MV-4-11 (cell line): ENCODE measurements around the gene KCNQ1.

Source experiments
- DNase-seq: peaks from one replicate; lab custom pipeline; 2025; lab: John Stamatoyannopoulos, UW

The KCNQ1 gene, protein sequence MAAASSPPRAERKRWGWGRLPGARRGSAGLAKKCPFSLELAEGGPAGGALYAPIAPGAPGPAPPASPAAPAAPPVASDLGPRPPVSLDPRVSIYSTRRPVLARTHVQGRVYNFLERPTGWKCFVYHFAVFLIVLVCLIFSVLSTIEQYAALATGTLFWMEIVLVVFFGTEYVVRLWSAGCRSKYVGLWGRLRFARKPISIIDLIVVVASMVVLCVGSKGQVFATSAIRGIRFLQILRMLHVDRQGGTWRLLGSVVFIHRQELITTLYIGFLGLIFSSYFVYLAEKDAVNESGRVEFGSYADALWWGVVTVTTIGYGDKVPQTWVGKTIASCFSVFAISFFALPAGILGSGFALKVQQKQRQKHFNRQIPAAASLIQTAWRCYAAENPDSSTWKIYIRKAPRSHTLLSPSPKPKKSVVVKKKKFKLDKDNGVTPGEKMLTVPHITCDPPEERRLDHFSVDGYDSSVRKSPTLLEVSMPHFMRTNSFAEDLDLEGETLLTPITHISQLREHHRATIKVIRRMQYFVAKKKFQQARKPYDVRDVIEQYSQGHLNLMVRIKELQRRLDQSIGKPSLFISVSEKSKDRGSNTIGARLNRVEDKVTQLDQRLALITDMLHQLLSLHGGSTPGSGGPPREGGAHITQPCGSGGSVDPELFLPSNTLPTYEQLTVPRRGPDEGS

DNA sequence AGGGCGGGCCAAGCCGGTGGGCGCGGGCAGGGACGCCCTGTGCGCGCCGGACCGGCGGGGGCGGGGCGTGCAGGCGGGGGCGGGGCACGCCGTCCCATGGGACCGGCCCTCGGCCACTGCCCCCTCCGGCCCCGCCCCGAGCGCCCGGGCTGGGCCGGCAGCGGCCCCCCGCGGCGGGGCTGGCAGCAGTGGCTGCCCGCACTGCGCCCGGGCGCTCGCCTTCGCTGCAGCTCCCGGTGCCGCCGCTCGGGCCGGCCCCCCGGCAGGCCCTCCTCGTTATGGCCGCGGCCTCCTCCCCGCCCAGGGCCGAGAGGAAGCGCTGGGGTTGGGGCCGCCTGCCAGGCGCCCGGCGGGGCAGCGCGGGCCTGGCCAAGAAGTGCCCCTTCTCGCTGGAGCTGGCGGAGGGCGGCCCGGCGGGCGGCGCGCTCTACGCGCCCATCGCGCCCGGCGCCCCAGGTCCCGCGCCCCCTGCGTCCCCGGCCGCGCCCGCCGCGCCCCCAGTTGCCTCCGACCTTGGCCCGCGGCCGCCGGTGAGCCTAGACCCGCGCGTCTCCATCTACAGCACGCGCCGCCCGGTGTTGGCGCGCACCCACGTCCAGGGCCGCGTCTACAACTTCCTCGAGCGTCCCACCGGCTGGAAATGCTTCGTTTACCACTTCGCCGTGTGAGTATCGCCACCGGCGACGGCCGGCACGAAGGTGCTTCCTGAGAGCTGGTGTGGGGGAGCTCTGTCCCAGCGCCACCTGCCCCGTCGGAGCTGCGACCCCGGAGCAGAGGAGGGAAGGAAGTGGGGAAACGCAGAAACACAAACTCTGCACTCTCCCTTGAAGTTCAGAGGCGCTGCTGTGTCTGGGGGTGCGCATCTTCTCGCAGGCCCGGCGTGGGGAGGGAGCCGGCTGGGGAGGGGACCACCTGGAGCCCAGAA lies at the start of gene KCNQ1:
TSS of gene KCNQ1 (plus strand) at position 188 of the 925 bp plus-strand sequence. CDS start at position 279, 91 bp downstream.
- peak; percentile 29 for DNase-seq

DNA sequence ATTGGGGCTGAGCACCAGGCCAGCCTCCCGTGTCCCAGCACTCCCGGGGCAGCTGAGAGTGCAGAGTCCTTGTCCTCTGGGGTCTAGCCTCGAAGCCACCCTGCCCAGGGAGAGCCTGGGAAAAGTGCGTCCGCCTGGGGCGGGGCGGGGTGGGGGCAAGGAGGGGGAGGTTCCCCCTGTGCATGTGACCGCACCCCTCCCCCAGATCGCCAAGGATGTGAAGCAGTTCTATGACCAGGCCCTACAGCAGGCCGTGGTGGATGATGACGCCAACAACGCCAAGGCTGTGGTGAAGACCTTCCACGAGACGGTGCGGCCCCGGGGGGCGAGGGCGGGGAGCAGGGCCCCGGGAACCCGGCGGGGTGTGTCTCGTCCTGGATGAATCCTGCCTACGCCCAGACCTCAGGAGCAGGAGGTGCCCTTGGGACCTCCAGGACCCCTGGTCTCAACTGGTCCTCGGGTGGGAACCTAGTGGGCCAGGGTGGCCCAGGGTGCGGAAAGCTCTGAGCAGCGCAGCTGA lies 49.5 kb upstream of the KCNQ1 start:
- no peak for DNase-seq

DNA sequence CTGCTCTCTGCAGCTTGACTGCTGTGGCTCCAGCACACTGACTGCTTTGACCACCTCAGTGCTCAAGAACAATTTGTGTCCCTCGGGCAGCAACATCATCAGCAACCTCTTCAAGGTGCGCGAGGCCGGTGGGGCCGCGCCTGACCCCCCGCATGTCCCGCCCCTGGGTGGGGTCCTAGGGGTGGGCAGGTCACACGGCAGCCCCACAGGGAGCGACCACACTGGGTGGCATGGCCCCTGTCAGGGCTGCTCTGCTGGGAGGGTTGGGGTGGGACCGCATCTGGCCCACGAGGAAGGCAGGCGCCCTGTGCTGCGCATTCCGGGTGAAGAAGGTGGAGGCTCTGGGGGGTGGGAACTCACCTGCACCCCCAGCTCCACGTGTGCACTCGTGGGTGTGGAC lies 49.0 kb upstream of the KCNQ1 start:
- DNase-seq: no peak

DNA sequence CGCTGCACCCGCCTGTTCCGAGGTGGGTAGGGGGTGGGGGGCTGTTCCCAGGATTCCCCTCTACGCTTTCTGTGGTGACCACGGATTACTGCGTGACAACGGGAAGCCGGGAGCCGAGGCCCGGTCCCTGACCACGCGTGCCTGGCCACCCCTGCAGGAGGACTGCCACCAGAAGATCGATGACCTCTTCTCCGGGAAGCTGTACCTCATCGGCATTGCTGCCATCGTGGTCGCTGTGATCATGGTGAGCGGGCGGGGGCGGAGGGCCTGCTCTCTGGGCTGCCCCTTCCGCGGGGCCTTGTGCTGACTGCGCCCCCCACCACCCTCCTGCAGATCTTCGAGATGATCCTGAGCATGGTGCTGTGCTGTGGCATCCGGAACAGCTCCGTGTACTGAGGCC lies 48.3 kb upstream of the KCNQ1 start:
- DNase-seq: no peak

DNA sequence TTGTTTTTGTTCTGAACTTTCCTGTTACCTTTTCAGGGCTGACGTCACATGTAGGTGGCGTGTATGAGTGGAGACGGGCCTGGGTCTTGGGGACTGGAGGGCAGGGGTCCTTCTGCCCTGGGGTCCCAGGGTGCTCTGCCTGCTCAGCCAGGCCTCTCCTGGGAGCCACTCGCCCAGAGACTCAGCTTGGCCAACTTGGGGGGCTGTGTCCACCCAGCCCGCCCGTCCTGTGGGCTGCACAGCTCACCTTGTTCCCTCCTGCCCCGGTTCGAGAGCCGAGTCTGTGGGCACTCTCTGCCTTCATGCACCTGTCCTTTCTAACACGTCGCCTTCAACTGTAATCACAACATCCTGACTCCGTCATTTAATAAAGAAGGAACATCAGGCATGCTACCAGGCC lies 47.8 kb upstream of the KCNQ1 start:
- no peak for DNase-seq

DNA sequence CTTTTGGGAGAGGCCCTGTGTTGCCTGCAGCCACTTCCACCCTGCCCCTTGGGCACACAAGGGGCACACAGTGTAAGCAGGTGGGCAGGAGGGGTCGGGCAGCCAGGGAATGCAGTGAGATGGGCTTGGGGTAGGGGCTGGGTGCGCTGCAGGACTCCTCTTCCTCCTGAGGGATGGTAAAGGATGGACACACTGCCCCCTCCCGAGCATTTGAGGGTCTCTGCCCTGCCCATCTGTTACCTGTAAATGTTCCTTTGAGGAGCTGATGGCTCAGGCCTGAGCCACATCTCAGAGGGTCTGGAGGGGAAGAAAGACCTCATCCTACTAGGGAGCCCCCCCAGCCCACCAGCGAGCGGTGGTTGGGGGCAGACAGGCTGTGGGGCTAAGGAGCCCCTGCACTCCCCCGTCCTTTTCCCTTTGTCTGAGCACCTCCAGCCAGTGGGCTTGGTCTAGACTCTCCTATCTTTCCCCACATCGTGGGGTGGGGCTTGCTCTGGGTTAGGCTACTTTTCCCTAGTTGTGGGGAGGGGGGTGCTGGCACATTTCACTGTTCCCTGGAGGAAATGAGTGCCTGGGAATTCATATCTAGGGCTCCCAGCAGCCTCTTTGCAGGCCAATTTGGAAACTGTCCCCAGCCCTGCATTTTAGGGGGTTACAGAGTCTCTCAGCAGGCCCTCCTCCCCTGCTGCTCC lies 46.0 kb upstream of the KCNQ1 start:
- no peak for DNase-seq

DNA sequence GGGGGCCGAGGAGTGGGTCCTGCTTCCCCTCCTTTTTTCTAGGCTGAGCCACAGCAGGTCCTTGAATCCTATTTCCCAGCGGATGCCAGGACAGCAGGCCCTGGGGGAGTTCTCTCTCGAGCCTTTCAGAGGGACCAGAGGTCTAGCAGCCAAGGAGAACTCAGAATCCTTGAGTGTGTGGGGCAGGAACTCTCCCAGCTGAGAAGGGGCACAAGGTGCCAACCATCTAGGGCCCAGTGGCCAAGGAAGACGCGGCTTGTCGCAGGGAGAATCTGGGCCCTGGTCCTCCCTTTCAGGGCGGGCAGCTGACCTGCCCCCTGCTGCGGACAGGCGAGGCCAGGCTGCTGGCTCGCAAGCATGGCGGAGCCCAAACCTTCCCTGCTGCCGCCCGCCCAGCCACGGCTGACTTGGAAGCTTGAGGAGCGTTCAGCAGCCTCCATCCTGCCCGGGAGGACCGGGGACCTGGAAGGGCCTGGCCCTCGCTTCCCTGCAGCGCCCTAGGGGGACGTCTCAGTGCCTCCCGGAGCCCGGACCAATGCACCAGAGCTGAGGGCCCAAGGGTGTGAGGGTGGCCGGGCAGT lies 45.2 kb upstream of the KCNQ1 start:
- DNase-seq: no peak

DNA sequence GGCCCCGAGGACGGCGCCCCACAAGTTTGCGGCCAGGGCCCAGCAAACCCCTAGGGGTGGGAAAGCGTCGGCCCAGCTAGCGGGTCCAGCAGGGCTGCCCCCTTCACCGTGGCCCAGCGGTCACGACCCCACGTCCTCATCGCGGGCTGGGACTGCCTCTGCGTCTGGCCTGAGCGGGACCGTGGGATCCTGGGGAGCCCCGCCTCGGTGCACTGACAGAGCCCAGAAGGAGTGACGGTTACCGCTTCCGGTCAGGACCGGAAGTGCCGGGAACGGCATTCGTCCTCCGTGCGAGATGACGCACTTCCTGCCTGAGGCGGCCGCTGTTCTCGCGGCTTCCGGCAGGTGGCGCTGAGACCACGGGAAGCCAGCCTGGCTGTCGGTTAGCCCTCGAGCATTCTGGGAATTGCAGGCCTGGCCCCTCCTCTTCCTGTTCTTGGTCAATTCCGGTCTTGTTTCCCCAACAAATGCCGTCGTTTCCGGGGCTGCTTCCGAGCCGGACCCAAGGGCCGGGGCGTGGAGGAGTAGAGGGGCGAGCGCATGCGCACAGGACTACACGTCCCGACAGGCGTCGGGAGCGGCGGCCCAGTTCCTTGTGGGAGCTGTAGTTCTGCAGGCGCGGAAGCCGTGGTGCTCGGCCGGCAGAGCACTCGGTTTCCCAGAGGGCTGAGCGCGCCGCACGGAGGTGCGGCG lies 44.6 kb upstream of the KCNQ1 start, which contains the start of gene TSSC4:
TSS of gene TSSC4 (plus strand) at position 682 of the 693 bp plus-strand sequence. CDS start 1,884 bp downstream, outside the sequence.
- peak; percentile 100 for DNase-seq

DNA sequence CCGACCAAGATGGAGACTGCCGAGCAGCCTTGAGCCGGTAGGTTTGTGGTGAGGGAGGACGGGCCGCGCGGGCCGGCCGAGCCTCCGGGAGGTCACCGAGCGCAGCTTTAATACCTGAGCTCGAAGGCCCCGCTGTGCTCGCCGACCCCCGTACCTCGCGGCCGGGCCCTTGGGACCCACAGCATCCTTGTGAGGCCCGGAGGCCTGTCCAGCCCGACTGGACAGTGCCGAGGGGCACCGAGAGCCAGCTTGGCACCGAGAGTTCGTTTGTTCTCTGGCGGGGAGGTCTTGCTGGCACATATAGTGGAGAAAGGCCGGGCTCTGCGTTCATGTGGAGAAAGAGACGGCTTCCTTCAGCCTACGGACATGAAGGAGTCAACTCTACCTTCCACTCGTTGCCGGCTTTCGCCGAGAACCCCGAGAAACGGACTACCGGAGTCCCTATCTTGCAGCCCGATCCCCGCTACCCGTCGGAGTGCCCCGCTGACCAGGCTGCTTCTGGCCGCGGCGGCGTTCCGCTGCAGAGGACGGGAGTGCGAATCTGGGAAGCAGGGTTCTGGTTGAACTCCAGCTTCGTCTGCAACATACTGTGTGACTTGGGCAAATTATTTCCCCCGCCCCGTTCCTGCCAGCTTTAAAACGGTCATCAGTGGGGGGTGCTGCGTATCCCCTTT lies 43.9 kb upstream of the KCNQ1 start:
- DNase-seq: no peak

DNA sequence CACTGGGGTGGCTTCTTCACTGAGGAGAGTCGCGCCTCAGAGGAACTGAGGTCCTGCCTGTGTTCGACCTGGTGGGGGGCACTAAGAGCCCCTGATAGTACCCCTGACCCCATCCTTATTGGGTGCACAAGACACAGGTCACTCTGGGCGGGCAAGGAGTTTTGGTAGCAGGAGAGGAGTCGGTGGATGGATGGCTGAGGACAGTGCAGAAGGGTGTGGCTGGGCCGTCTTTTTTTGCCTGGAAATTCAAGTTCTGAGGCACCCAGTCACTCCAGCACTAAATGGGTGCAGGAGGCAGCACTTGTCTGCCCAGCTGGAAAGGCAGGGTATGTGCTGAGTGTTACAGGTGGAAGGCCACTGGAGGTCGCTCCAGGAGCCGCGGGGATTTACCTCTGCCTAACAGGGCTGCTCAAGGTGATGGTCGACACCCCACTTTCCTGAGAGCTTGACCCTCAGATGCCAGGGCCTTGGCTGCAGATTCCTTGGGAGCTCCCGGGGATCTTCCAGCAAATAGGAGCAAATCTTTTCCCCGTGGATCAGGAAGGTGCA lies 43.3 kb upstream of the KCNQ1 start:
- no peak for DNase-seq

DNA sequence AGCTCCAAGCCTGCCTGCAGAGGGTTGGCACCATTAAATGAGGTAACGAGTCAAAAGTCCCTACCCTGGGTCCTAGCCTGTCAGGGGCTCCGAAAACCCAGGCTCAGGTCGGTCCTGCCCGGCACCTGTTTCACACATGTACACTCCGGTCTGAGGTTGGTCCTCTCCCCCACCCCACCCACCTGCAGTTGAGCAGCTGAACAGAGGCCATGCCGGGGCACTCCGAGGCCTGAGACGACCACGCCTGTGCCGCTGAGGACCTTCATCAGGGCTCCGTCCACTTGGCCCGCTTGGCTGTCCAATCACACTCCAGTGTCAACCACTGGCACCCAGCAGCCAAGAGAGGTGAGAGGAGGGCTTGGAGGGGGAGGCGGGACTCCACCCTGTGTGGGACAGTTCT lies 42.7 kb upstream of the KCNQ1 start:
- DNase-seq: no peak

DNA sequence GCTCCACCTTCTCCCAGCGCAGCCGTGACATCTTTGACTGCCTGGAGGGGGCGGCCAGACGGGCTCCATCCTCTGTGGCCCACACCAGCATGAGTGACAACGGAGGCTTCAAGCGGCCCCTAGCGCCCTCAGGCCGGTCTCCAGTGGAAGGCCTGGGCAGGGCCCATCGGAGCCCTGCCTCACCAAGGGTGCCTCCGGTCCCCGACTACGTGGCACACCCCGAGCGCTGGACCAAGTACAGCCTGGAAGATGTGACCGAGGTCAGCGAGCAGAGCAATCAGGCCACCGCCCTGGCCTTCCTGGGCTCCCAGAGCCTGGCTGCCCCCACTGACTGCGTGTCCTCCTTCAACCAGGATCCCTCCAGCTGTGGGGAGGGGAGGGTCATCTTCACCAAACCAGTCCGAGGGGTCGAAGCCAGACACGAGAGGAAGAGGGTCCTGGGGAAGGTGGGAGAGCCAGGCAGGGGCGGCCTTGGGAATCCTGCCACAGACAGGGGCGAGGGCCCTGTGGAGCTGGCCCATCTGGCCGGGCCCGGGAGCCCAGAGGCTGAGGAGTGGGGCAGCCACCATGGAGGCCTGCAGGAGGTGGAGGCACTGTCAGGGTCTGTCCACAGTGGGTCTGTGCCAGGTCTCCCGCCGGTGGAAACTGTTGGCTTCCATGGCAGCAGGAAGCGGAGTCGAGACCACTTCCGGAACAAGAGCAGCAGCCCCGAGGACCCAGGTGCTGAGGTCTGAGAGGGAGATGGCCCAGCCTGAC lies 41.7 kb upstream of the KCNQ1 start:
- DNase-seq: no peak

DNA sequence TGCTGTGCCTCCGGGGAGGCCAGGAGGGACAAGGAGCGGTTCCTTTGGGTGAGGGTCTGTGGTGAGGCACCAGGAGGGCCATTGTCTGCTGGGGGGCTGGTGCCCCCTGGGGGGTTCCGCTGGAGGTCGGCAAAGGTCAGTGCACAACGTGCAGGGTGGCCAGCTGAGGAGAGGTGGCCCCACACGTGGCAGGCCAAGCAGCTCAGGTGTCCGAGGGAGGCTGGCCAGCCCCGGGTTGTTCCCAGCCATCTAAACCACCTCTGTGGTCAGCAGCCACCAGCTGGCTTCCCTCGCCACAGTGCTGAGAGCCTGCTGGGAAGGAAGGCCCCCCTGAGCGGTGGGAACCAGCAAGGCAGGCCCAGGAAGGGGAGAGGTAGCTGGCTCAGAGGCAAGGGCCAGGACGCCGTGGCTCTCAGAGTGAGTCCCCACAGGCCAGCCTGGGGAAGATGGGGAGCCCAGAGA lies 40.0 kb upstream of the KCNQ1 start:
- DNase-seq: no peak

DNA sequence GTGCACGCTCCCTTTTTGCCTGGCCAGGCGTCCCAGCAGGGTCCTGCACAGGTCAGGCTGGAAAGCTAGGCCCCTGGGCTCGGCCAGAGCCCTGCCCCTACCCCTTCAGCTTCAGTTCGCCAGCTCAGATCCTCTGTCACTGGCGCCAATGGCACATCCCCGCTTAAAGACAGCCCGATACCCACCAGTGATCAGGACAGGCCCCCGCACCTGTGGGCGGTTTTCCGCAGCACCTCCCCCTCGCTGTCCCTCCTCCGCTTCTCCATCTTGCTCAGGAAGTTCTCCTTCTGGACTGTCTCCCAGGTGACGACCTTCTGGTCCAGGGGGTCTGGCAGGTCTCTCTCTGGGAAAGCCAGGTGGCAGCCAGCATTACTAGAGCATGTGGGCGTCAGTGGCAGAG lies 38.4 kb upstream of the KCNQ1 start:
- no peak for DNase-seq

DNA sequence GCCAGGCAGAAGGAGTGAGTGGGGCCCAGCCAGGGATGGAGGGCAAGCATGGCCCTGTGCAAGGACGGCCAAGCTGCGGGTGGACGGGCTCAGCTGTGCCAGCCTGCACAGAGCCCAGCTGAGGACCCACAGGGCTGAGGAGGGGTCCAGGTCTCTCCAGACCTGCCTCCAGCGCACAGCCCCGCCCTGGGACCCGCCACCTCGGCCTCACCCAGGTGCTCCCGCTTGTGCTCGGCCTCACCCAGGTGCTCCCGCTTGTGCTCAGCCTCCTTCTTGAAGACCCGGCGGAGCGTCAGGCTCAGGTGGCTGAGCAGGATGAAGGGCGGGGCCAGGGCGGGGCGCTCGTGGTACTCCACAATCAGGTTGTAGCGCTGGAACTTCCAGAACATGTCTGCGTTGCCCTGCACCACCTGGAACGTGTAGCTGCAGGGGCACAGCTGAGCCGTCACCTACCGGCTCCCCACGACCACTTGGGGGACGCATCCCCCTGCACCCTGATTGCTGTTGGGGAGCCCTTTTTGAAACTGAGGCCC lies 37.9 kb upstream of the KCNQ1 start:
- DNase-seq: no peak

DNA sequence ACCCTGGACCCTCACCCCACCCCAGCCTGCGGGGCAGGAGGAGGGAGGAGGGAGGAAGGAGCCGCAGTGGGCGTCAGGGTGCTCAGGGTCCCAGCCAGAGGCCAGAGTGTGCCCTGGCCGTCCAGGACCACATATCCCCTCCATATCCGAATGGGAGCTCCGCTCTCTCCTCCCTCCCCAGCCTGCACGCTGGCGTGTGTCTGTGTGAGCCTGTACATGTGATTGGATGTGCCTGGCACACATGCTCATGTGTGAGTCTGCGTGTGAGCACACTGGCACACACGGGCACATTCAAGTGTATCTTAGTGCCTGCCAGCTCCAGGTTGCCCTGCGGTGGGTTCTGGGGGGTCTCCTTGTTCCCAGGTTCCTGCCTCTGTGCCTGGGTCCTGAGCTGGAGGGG lies 36.1 kb upstream of the KCNQ1 start:
- DNase-seq: no peak

DNA sequence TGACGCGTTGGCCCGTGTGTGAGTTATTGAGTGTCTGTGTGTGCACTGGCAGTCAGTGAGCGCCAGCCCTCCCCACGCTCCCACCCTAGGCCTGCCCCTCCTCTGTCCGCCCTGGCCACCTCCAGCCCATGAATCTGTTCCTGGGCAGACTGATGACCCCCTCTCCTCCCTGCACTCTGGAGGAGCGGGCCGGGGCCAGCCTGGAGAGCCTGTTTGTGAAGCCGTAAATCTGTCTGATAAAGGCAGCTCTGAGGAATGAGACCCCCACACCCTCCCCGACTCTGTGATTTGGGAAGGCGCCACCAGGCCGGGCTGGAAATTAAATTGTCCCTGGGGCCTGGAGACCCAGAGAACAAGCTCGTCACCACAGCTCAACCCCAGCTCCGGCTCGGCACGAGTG lies 35.7 kb upstream of the KCNQ1 start:
- DNase-seq: no peak
